Stimulated activated CD8-positive, alpha-beta memory T cell treated with anti-CD3 and anti-CD28 coated beads, Interleukin-15, amount 100 ng/mL, for 48 hours (primary cell): ENCODE measurements around the gene TPSB2.
"Not testable (repeated sequence)": the region's sequence is repeated elsewhere in the genome, so short reads cannot be mapped to it uniquely, and the experiment has no call there.

Experiments used
- DNase-seq, 2 donors: peaks; one replicate each; pipeline ENCODE4 v3.0.0-alpha.2; 2020; ENCODE audit warnings: low read depth in 2 of 2

The TPSB2 gene

GRCh38 chr16:1261131-1261892 lies 31.3 kb upstream of the TPSB2 start:
- no peak for DNase-seq

GRCh38 chr16:1260101-1260680 lies 30.2 kb upstream of the TPSB2 start:
- DNase-seq = no peak

DNA sequence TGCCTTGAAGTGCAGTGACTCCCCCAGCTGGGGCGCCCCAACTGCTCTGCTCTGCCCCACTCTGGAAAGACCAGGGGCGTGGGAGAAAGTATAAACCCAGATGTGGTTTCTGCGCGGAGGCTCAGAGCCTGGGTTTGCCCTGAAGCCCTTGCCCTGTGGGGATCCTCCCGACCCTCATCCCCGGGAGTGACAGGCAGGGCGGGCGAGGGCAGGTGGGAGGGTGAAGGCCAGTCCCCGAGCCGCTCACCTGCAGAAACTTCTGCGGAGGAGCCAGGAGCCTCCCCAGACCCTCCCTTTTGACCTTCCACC lies 29.7 kb upstream of the TPSB2 start:
- no peak for DNase-seq

DNA sequence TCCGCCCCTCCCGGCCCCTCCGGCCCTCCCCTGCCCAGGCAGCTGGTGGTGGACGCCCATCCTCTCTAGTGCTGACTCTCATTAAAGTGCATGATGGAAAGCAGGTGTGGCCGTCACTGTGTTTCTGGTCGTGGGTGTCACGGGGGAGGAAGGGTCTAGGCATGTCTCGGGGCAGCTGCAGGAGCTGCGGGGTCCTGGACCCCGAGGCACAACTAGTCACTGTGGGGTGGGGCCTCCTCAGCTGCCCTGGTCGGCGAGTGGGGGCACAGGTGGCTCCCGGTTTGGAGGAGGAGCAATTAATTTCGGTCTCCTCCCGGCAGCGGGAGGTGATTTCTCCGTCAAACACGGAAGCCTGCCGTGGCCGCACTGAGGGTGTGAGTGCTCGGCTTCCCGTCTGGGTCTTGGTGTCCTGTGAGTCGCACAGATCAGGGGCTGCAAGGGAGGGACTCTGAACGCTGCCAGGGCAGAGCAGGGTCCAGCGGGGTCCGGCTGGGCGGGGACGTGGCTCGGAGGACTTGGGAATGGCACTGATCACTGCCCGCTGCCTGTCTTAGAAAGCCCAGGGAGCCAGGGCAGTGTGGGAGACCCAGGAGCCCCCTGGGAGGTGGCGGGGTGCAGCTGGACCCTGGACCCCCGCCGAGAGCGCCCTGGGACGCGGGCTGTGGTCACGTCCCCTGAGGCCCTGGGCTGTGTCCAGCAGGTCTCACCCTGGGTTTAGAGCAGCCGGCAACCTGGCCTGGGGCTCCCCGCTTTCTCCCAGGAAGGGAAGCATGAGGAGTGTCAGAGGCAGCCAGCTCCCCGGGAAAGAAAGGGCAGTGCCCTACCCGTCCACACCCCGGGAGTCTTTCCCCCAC lies 29.1 kb upstream of the TPSB2 start:
- DNase-seq = no peak

- no peak for DNase-seq
These were observed 28.2 kb upstream of the TPSB2 start for GRCh38 chr16:1258225-1258600.

DNA sequence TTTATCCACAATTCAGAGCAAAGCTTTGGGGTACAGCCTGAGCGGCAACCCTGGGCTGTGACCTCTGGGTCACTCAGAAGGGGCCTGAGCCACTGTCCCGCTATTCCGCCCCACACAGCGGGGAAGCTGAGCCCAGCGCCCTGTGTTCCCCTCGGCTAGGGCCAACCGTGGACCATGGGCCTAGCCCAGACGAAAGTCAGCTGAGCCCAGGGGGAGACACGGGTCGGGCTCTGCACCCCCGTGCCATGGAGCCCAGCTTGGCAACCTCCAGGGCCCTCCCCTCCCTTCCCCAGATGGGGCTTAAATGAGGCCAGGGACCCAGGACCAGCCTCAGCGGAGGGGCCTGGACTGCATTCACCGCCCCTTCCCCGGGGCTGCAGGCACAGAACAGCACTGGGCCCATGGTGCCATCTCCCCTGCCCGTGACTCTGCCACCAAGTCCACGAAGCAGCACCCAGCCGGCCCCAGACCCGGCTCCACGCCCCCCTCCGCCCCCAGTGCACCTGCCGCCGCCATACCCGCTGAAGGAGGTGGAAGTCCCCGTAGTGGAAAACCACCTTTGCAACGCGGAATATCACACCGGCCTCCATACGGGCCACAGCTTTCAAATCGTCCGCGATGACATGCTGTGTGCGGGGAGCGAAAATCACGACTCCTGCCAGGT lies 27.7 kb upstream of the TPSB2 start:
- DNase-seq = no peak

- no peak for DNase-seq
These were observed 26.9 kb upstream of the TPSB2 start for GRCh38 chr16:1256874-1257322.

GRCh38 chr16:1256296-1256873 lies 26.4 kb upstream of the TPSB2 start:
- not testable (repeated sequence) for DNase-seq

DNA sequence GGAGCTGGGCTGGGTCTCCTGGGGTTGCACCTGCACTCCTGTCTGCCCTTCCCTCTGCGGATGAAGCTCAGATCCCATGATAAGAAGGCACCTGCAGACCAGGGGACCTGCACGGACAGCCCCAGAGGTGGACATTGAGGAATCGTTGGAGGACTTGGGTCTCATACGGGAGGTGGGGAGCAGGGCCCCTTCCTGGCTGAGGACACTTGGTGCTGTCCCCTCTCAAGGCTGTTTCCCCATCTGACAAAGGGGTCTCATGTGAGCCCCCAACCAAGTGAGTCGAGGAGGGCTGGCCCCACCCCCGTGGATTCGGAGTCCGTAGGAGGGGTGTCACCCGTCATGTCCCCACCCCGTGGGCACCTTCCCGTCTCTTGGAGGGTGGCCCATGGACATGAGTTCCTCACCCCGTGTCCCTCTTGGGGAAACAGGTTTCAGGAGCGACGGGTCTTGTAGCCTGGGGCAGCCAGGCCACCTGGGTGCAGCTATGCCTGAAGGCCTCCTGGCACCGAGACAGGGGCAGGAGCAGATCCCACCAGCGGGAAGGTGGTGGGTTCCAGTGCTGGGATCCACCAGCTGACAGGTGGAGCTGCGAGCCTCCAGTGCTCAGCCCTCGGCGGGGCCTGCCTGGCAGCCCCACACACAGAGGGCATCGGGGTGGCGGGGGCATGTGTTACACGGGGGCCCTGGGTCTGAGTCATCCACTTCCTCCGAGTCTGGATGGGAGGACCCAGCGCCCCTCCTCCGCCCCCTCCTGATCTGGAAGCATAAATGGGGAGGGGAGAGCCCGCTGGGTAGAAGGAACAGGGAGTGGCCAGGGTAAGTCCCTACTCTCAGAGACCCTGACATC lies 25.5 kb upstream of the TPSB2 start, which contains the start of gene TPSD1:
TSS of gene TPSD1 (plus strand) at position 794 of the 847 bp plus-strand sequence. CDS start 212 bp downstream, outside the sequence.
- not testable (repeated sequence) for DNase-seq

- not testable (repeated sequence) for DNase-seq
These were observed 24.8 kb upstream of the TPSB2 start for GRCh38 chr16:1254821-1255220.

- not testable (repeated sequence) for DNase-seq
These were observed 23.8 kb upstream of the TPSB2 start for GRCh38 chr16:1253701-1254364.

- not testable (repeated sequence) for DNase-seq
These were observed 19.2 kb upstream of the TPSB2 start for GRCh38 chr16:1249031-1249755.

- DNase-seq = not testable (repeated sequence)
These were observed 18.0 kb upstream of the TPSB2 start for GRCh38 chr16:1247903-1248537.

GRCh38 chr16:1245452-1246020 lies 15.6 kb upstream of the TPSB2 start:
- no peak for DNase-seq

- DNase-seq = peak in 1 of 2 donors; percentile 11
These were observed 14.9 kb upstream of the TPSB2 start for GRCh38 chr16:1244881-1245280.

DNA sequence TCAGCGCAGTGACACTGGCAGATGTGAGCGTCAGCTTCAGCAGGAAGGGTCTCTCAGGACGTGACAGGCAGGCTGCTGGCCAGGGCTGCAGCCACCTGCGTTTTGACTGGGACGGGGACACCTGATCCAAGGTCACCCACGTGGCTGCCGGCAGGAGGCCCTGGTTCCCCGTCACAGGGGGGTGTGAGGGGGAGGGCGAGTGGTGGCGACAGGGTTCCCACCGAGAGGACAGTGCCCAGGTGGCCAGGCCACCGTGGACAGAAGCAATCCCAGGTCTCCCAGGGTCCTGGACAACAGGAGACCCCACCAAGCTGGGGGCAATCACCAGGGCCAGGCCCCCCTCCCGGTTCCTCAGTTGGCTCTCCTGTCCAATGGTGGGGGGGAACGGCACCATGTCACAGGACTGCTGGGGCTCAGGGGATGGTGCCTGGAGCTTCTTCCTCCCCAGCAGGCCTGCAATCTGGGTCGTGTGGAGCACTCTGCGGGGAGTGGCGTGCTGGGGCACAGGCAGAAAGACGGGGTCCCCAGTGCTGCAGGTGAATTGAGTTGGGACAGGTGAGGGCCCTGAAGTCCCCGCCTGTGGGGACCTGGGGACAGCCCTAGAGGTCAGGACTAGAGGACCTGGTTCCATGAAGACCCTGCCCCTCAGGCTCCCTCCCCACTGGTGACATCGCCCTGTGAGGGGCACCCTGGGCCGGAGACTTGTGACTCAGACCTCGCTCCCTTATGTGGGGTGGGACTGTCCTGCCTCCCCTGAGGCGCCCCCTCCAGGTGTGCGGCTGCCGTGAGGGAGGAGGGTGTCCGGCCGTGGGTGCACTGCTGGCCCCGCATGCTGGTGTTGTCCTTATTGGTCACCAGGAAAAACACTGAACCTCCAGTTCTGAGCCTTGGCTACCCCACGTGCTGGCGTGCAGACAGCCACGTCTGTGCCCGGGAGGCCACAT lies 14.2 kb upstream of the TPSB2 start:
- not testable (repeated sequence) for DNase-seq

GRCh38 chr16:1243363-1243762 lies 13.4 kb upstream of the TPSB2 start:
- not testable (repeated sequence) for DNase-seq
